Stimulated activated CD4-positive, alpha-beta T cell treated with anti-CD3 and anti-CD28 coated beads, Interleukin-1b, Interleukin-23, amount 100 ng/mL, for 1 hour (primary cell): Measurements from ENCODE around the gene PLXNB2.
A peak's percentile ranks its signal among the peaks of the same experiment; 100 is the strongest.
"Not testable (repeated sequence)": the region's sequence is repeated elsewhere in the genome, so short reads cannot be mapped to it uniquely, and the experiment has no call there.

Source experiments
- DNase-seq, 2 donors: peaks; one replicate each; pipeline ENCODE4 v3.0.0-alpha.2; 2020; ENCODE audit warnings: low read depth in 2 of 2

The PLXNB2 gene

GRCh38 chr22:50278956-50279619 is 28.4 kb downstream of the PLXNB2 start:
- DNase-seq = no peak

- no peak for DNase-seq
Measured at GRCh38 chr22:50278461-50278860, 29.0 kb downstream of the PLXNB2 start.

GRCh38 chr22:50277761-50278160 is 29.7 kb downstream of the PLXNB2 start:
- no peak for DNase-seq

- no peak for DNase-seq
Measured at GRCh38 chr22:50276143-50276542, 31.3 kb downstream of the PLXNB2 start.

GRCh38 chr22:50275181-50276055 is 32.0 kb downstream of the PLXNB2 start:
- no peak for DNase-seq

- no peak for DNase-seq
Measured at GRCh38 chr22:50274771-50275170, 32.7 kb downstream of the PLXNB2 start.

- DNase-seq = peak in 1 of 2 donors; percentile 27
Measured at GRCh38 chr22:50274311-50274710, 33.1 kb downstream of the PLXNB2 start.

GRCh38 chr22:50273781-50274180 is 33.7 kb downstream of the PLXNB2 start:
- not testable (repeated sequence) for DNase-seq

- not testable (repeated sequence) for DNase-seq
Measured at GRCh38 chr22:50273352-50273751, 34.1 kb downstream of the PLXNB2 start.

GRCh38 chr22:50272044-50272802 is 35.2 kb downstream of the PLXNB2 start:
- no peak for DNase-seq

- peak; percentile 34 to 46 for DNase-seq
Measured at GRCh38 chr22:50271519-50271970, 35.9 kb downstream of the PLXNB2 start.

GRCh38 chr22:50270666-50271394 is 36.6 kb downstream of the PLXNB2 start:
- peak; percentile 46 to 50 for DNase-seq

GRCh38 chr22:50269970-50270665 is 37.3 kb downstream of the PLXNB2 start, which contains the start of gene MAPK11:
TSS of gene MAPK11 (minus strand) at chr22:50270380. CDS start at chr22:50270292, 88 bp downstream.
- peak; percentile 39 to 53 for DNase-seq

- no peak for DNase-seq
Measured at GRCh38 chr22:50269573-50269969, 37.9 kb downstream of the PLXNB2 start.

- DNase-seq = no peak
Measured at GRCh38 chr22:50268655-50269113, 38.8 kb downstream of the PLXNB2 start.

- peak; percentile 19 to 44 for DNase-seq
Measured at GRCh38 chr22:50267591-50268390, 39.7 kb downstream of the PLXNB2 start.

- DNase-seq = no peak
Measured at GRCh38 chr22:50266994-50267393, 40.5 kb downstream of the PLXNB2 start.

- DNase-seq = no peak
Measured at GRCh38 chr22:50264946-50265669, 42.3 kb downstream of the PLXNB2 start.

GRCh38 chr22:50264104-50264745 is 43.2 kb downstream of the PLXNB2 start:
- no peak for DNase-seq
